Measurements from ENCODE around the gene GSE1.

The GSE1 gene

GRCh38 chr16:85645021-85645589, 32.0 kb downstream of the GSE1 start:
- DNase-seq (ENCODE audit: low read depth in 2 of 2, low spot score in 1 of 2) = no peak

GRCh38 chr16:85646358-85646907, 33.3 kb downstream of the GSE1 start:
- no peak for DNase-seq (ENCODE audit: low read depth in 2 of 2, low spot score in 1 of 2)

GRCh38 chr16:85646976-85647375, 33.9 kb downstream of the GSE1 start:
- no peak for DNase-seq (ENCODE audit: low read depth in 2 of 2, low spot score in 1 of 2)

- DNase-seq (ENCODE audit: low read depth in 2 of 2, low spot score in 1 of 2) = no peak
Observed at GRCh38 chr16:85648070-85648714, 35.1 kb downstream of the GSE1 start.

GRCh38 chr16:85648805-85649204, 35.7 kb downstream of the GSE1 start:
- no peak for DNase-seq (ENCODE audit: low read depth in 2 of 2, low spot score in 1 of 2)

GRCh38 chr16:85649411-85650134, 36.5 kb downstream of the GSE1 start:
- DNase-seq (ENCODE audit: low read depth in 2 of 2, low spot score in 1 of 2) = no peak

GRCh38 chr16:85650135-85650843, 37.2 kb downstream of the GSE1 start:
- no peak for DNase-seq (ENCODE audit: low read depth in 2 of 2, low spot score in 1 of 2)

GRCh38 chr16:85650844-85651628, 37.9 kb downstream of the GSE1 start:
- DNase-seq (ENCODE audit: low read depth in 2 of 2, low spot score in 1 of 2) = no peak

GRCh38 chr16:85651629-85652430, 38.7 kb downstream of the GSE1 start:
- no peak for DNase-seq (ENCODE audit: low read depth in 2 of 2, low spot score in 1 of 2)

- no peak for DNase-seq (ENCODE audit: low read depth in 2 of 2, low spot score in 1 of 2)
Observed at GRCh38 chr16:85652431-85653221, 39.5 kb downstream of the GSE1 start.

- no peak for DNase-seq (ENCODE audit: low read depth in 2 of 2, low spot score in 1 of 2)
Observed at GRCh38 chr16:85653290-85653891, 40.3 kb downstream of the GSE1 start.

GRCh38 chr16:85654251-85655095, 41.4 kb downstream of the GSE1 start:
- no peak for DNase-seq (ENCODE audit: low read depth in 2 of 2, low spot score in 1 of 2)

GRCh38 chr16:85655216-85656129, 42.4 kb downstream of the GSE1 start:
- DNase-seq (ENCODE audit: low read depth in 2 of 2, low spot score in 1 of 2) = no peak

GRCh38 chr16:85656351-85657266, 43.5 kb downstream of the GSE1 start:
- no peak for DNase-seq (ENCODE audit: low read depth in 2 of 2, low spot score in 1 of 2)

GRCh38 chr16:85657267-85657650, 44.1 kb downstream of the GSE1 start:
- DNase-seq (ENCODE audit: low read depth in 2 of 2, low spot score in 1 of 2) = no peak

- no peak for DNase-seq (ENCODE audit: low read depth in 2 of 2, low spot score in 1 of 2)
Observed at GRCh38 chr16:85657996-85658395, 44.9 kb downstream of the GSE1 start.

All from stimulated activated CD8-positive, alpha-beta memory T cell treated with anti-CD3 and anti-CD28 coated beads, Interleukin-4, amount 100 ng/mL, for 4 hours (primary cell).